ENCODE measurements around the gene BCAN. TPM values are rescaled to one million over a fixed set of nuclear protein-coding genes. Genes with fewer than 3 reads are reported as not detected.
"Not testable (repeated sequence)": the region's sequence is repeated elsewhere in the genome, so short reads cannot be mapped to it uniquely, and the experiment has no call there.

BCAN gene
- total RNA-seq, result not detected in 2 replicates

DNA sequence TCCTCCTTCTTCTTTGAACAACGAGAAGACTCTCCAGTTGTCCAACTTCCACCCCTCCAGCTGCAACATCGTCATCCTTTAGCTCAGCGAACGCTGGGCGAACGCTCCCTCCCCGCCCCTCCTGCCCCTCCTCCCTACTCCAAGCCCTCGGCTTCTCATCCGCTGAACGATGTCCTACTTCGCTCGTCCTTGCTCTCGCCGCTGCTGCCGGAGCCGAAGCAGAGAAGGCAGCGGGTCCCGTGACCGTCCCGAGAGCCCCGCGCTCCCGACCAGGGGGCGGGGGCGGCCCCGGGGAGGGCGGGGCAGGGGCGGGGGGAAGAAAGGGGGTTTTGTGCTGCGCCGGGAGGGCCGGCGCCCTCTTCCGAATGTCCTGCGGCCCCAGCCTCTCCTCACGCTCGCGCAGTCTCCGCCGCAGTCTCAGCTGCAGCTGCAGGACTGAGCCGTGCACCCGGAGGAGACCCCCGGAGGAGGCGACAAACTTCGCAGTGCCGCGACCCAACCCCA, at the start of gene BCAN:
TSS of gene BCAN (plus strand) at position 357 of the 504 bp plus-strand sequence. CDS start 3,938 bp downstream, outside the sequence.
- intact Hi-C loops (cut with micrococcal nuclease), result loop anchor here (2.0 to 5.0 kb wide), 2 partner anchors 15 to 50 kb away; partner anchors contain the start of gene NAXE

DNA sequence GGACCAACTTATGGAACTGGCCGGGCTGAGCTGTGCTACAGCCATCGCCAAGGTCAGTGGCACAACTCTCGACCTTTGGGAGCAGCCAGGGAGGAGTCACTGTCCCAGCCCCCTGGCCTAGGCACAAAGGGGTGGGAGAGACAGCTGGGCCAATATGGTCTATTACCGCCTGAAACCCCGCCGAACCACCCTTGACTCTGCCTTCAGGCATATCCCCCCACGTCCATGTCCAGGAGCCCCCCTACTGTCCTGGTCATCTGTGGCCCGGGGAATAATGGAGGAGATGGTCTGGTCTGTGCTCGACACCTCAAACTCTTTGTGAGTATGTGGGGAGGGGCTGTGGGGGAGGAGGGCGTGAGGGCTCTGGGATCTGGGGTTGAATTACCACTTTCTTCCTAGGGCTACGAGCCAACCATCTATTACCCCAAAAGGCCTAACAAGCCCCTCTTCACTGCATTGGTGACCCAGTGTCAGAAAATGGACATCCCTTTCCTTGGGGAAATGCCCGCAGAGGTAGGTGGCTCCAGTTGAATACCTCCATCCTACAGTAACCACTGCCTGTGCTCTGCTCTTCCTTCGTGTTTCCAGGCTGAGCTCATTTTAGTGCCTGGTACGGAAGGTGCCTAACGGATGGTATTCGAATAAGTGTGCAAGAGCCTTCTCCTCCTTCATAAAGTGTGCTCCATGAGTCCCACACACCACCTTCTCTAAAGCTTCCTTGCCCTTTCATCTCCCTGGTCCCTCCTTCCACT, 49.6 kb upstream of the BCAN start:
- intact Hi-C loops (cut with micrococcal nuclease), result loop anchor here (5.0 kb wide), 1 partner anchor 50 kb away; the partner anchor contains the start of gene BCAN

- intact Hi-C loops (cut with micrococcal nuclease), result loop anchor here (5.0 kb wide), 1 partner anchor 49 kb away; the partner anchor contains the start of gene BCAN
Measured at GRCh38 chr1:156592910-156593660, 48.8 kb upstream of the BCAN start.

DNA sequence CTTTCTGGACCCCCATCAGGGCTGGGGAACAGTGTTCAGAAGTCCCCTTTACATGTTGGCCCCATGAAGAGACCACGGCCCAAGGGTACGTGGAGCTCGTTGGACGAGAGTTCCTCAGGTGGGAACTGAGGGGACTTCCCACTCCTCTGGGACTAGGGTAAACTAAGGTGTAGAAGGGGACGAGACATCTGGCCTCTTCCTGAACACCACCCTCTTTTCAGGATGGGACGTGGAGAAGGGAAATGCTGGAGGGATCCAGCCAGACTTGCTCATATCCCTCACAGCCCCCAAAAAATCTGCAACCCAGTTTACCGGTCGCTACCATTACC, 48.3 kb upstream of the BCAN start:
- intact Hi-C loops (cut with micrococcal nuclease), result loop anchor here (5.0 kb wide), 1 partner anchor 49 kb away; the partner anchor contains the start of gene BCAN

GRCh38 chr1:156594190-156594589, 47.7 kb upstream of the BCAN start:
- intact Hi-C loops (cut with micrococcal nuclease), result loop anchor here (5.0 kb wide), 1 partner anchor 48 kb away; the partner anchor contains the start of gene BCAN

- intact Hi-C loops (cut with micrococcal nuclease), result no loop called here
Measured at GRCh38 chr1:156595016-156595415, 46.9 kb upstream of the BCAN start.

GRCh38 chr1:156596426-156596825, 45.5 kb upstream of the BCAN start:
- intact Hi-C loops (cut with micrococcal nuclease), result no loop called here

- intact Hi-C loops (cut with micrococcal nuclease), result no loop called here
Measured at GRCh38 chr1:156598125-156598524, 43.8 kb upstream of the BCAN start.

DNA sequence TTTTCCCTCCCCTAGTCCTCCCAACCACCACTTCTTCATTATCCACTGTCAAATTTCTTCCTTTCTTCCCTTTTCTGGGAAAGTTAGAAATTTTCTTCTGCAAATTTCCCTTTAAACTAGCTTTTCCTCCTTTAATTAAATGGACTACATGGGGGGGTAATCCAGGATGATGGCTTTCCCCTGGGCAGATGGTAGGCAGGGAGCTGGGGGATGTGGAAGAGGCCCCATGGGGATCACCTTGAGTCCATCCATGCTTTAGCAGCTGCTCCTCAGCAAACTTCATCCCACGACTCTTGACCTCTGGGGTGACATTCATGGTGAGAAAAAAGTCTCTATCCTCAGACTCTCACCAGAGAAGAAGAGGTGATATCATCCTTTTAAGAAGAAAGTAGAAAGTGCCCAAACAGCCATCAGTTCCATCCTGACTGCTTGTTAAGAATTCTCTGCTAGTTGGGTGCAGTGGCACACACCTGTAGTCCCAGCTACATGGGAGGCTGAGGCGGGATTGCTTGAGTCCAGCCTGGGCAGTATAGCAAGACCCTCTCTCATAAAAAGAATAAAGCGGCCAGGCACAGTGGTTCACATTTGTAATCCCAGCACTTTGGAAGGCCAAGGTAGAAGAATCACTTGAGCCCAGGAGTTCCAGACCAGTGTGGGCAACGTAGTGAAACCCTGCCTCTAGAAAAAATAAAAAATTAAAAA, 43.0 kb upstream of the BCAN start:
- intact Hi-C loops (cut with micrococcal nuclease), result no loop called here

- intact Hi-C loops (cut with micrococcal nuclease), result loop anchor here (2.0 kb wide), 3 partner anchors 15 to 143 kb away; partner anchors contain the start of gene MEF2D
Measured at GRCh38 chr1:156599811-156600210, 42.1 kb upstream of the BCAN start.

DNA sequence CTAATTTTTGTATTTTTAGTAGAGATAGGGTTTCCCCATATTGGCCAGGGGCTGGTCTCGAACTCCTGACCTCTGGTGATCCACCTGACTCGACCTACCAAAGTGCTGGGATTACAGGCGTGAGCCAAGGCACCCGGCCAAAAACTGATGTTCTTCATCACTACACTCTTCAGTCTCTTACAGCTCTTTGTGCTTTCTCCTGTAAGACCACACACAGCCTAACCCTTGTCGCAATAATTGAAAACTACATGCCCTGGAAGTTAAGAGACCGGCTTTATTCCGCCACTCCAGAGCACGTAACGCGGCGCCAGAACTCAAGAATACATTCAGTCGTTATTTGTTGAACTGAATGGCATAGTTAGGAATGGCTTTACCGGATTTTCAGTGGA, 41.2 kb upstream of the BCAN start:
- intact Hi-C loops (cut with micrococcal nuclease), result loop anchor here (1.0 to 2.0 kb wide), 4 partner anchors 9 to 144 kb away; partner anchors contain the start of genes MEF2D and NAXE

DNA sequence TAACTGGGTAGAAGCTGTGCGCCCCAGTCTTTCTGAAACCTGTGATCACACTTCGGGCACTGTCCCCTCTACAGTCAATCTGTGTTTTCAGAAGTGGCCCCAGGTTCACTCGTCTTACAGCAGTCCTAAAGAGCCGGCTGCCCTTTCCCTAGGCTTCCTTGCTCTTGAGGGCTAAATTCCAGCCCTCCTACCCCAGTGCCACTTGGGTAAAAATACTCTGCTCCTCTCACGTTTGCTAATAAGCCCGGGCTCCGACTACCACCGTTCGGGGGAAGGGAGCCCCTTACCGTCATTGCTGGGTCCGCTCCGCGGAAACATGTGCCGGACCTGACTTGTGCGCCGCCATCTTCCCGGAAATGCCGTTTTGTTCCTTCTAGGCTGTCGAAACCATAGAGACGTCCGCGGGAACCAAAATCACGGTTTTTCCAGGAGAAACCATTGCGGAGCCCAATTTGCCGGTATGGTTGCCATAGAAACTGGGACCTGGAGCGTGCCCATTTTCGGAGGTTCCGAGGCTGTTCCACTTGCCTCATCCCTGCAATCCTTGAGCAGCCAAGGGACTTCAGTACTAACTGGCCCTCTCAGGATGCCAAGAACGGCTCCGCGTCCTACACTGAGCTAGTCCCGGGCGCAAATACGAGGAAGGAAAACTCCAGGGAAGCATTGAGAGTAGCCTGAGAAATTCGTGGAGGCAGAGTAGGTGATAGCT, 40.6 kb upstream of the BCAN start, which contains the start of gene GPATCH4:
TSS of gene GPATCH4 (minus strand) at position 358 of the 709 bp plus-strand sequence.
- intact Hi-C loops (cut with micrococcal nuclease), result loop anchor here (1.0 to 2.0 kb wide), 4 partner anchors 10 to 144 kb away; partner anchors contain the start of genes MEF2D and NAXE

DNA sequence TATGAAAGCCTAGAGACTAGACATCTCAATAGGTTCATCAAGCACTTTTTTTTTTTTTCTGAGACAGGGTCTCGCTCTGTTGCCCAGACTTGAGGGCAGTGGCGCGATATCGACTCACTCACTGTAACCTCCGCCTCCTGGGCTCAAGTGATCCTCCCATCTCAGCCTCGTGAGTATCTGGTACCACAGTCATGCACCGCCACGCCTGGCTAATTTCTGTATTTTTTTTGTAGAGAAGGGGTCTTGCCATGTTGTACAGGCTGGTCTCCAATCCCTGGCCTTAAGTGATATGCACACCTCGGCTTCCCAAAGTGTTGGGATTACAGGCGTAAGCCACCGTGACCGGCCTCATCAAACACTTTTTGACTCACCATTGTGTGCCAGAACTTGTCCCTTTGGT, 40.0 kb upstream of the BCAN start:
- intact Hi-C loops (cut with micrococcal nuclease), result loop anchor here (1.0 to 2.0 kb wide), 4 partner anchors 11 to 145 kb away; partner anchors contain the start of genes MEF2D and NAXE

GRCh38 chr1:156602557-156602993, 39.3 kb upstream of the BCAN start:
- intact Hi-C loops (cut with micrococcal nuclease), result no loop called here

- intact Hi-C loops (cut with micrococcal nuclease), result not testable (repeated sequence)
Measured at GRCh38 chr1:156607344-156607743, 34.6 kb upstream of the BCAN start.

DNA sequence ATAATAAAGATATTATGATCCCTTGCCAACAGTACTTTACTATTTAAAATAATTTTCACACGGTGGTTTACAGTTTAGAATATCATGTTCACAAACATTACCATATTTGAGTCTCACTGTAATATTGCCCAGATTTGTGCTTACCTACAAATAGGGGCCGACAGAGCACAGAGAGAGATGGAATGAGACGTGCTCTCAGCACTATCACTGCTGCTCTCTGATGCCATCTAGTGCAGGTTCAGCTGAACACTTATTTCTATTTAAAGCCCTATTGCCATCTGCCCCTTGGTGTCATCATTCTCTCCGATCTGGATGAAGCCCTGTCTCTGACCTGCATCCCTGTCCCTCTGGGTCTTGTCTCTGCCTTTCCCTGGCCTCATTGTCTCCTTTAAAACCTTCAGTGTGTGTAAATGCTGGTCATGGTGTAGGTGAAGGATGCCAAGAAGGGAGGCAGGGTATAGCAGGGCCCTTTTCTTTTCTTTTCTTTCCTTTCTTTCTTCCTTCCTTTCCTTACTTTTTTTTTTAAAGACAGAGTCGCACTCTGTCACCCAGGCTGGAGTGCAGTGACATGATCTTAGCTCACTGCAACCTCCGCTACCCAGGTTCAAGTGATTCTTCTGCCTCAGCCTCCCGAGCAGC, 33.8 kb upstream of the BCAN start:
- intact Hi-C loops (cut with micrococcal nuclease), result loop anchor here (1.0 kb wide), 3 partner anchors 24 to 223 kb away; no protein-coding TSS in a partner anchor

- intact Hi-C loops (cut with micrococcal nuclease), result loop anchor here (1.0 kb wide), 4 partner anchors 25 to 224 kb away; no protein-coding TSS in a partner anchor
Measured at GRCh38 chr1:156608981-156609380, 32.9 kb upstream of the BCAN start.

GRCh38 chr1:156610072-156610471, 31.8 kb upstream of the BCAN start:
- intact Hi-C loops (cut with micrococcal nuclease), result not testable (repeated sequence)

DNA sequence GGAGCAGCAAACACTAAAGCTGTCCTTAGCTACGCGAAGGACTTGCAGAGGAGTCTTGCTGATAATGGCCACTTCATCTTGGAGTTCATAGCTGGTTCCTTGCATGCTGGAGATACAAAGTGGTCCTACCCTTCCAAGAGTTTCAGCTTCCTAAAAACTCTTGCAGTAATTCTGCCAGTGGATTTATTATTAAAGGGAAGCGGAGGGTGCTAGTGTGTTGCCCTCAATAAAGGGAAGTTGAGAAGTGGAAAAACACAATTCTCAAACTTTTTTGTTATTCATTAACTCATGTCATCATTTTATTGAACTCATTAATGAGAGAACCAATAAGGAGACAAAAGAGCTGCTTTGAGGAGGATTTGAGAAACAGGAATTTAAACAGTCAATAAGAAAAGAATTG, 29.3 kb upstream of the BCAN start:
- intact Hi-C loops (cut with micrococcal nuclease), result no loop called here

DNA sequence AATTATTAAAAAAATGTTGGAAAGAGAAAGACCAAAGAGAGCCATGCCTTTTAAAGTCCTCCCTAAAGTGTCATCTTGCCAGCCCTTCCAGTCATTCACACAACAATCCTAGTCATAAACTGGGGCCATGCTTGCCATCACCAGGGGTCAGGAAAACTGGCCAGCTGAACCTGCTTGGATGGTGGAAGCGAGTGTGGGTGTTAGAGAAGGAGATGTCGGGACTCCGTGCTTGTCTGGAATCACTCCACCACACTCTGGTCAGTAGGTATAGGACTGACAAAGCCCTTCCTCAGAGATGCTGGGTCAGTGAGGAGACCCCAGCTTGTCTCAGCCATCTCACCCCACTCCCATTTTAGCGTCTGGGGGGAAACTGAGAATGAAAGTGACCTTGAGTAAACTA, 26.0 kb upstream of the BCAN start:
- intact Hi-C loops (cut with micrococcal nuclease), result no loop called here

Data from T-helper 2 cell treated with Interferon-gamma antibody and Interleukin-4, amounts not matched to agents 100 ng/mL and 5 ng/mL, for 36 hours (primary cell).